ENCODE data around the gene GNPAT. TPM values are rescaled to one million over a fixed set of nuclear protein-coding genes. Genes with fewer than 3 reads are reported as not detected.

The GNPAT gene
- total RNA-seq, 2 experiments from 2014 or later, result 51.7 to 54.9 TPM

GRCh38 chr1:231312432-231312788 lies 71.4 kb downstream of the GNPAT start:
- Histone ChIP-seq H3K4me2 (ENCODE audit: low read length) (no peak overlapping the region), H3K4me3 (ENCODE audit: low read depth, low read length, poor library complexity, severe bottlenecking) (no peak overlapping the region), H3K9me3 (ENCODE audit: low read length) (no peaks in the 10 kb centered on the region), H3K79me2 (ENCODE audit: insufficient read depth, low read depth, low read length) (no peaks in the 10 kb centered on the region), H3K27ac (ENCODE audit: low read depth, low read length, poor library complexity, severe bottlenecking) (no peak overlapping the region), H4K20me1 (ENCODE audit: insufficient read depth, low read length) (no peaks in the 10 kb centered on the region), H3K9me2 (ENCODE audit: insufficient read depth, low read length) (no peaks in the 10 kb centered on the region), H3K36me3 (ENCODE audit: insufficient read depth, low read length) (no peaks in the 10 kb centered on the region), H3K4me1 (ENCODE audit: insufficient read depth, low read length, poor library complexity, severe bottlenecking) (no peaks in the 10 kb centered on the region), H2AFZ (ENCODE audit: low read length) (no peak overlapping the region)
- ChIA-PET POLR2A (interaction anchor here (0.8 kb wide), 1 partner anchor 35 kb away, joined by 3 read pairs; no protein-coding TSS in a partner anchor), CTCF (ENCODE audit: unreplicated experiment) (no interaction called here)
- intact Hi-C loops (cut with micrococcal nuclease; ENCODE audit: unreplicated experiment), result no loop called here
- TF ChIP-seq CTCF (conservative IDR thresholded peaks at IDR 0.05; ENCODE audit: low read length) (no peak), EZH2phosphoT487 (IDR thresholded peaks at IDR 0.05; ENCODE audit: borderline replicate concordance, low read depth, low read length) (no peak)
- BruUV-seq (replicated peaks), result no TSS peak
- DNase-seq (ENCODE audit: low spot score), result no peak

GRCh38 chr1:231313661-231314060 lies 72.6 kb downstream of the GNPAT start:
- H3K9me3 ChIP-seq (ENCODE audit: low read length), result no peaks in the 10 kb centered on the region
- intact Hi-C loops (cut with micrococcal nuclease; ENCODE audit: unreplicated experiment), result no loop called here
- no peak overlapping the region for H3K4me3 ChIP-seq (ENCODE audit: low read depth, low read length, poor library complexity, severe bottlenecking)
- no peaks in the 10 kb centered on the region for H3K4me1 ChIP-seq (ENCODE audit: insufficient read depth, low read length, poor library complexity, severe bottlenecking)
- no peaks in the 10 kb centered on the region for H3K36me3 ChIP-seq (ENCODE audit: insufficient read depth, low read length)
- DNase-seq (ENCODE audit: low spot score), result no peak
- H3K27ac ChIP-seq (ENCODE audit: low read depth, low read length, poor library complexity, severe bottlenecking), result no peak overlapping the region
- BruUV-seq (replicated peaks), result no TSS peak
- TF ChIP-seq EZH2phosphoT487 (IDR thresholded peaks at IDR 0.05; ENCODE audit: borderline replicate concordance, low read depth, low read length), result no peak
- TF ChIP-seq CTCF (conservative IDR thresholded peaks at IDR 0.05; ENCODE audit: low read length), result no peak
- H4K20me1 ChIP-seq (ENCODE audit: insufficient read depth, low read length), result no peaks in the 10 kb centered on the region
- no peak overlapping the region for H3K4me2 ChIP-seq (ENCODE audit: low read length)
- H3K9me2 ChIP-seq (ENCODE audit: insufficient read depth, low read length), result no peaks in the 10 kb centered on the region
- no peak overlapping the region for H2AFZ ChIP-seq (ENCODE audit: low read length)
- POLR2A ChIA-PET, result no interaction called here
- CTCF ChIA-PET (ENCODE audit: unreplicated experiment), result no interaction called here
- H3K79me2 ChIP-seq (ENCODE audit: insufficient read depth, low read depth, low read length), result no peaks in the 10 kb centered on the region

- Histone ChIP-seq H3K79me2 (ENCODE audit: insufficient read depth, low read depth, low read length) (no peaks in the 10 kb centered on the region), H3K36me3 (ENCODE audit: insufficient read depth, low read length) (no peaks in the 10 kb centered on the region), H3K27ac (ENCODE audit: low read depth, low read length, poor library complexity, severe bottlenecking) (no peak overlapping the region), H3K9me3 (ENCODE audit: low read length) (no peaks in the 10 kb centered on the region), H2AFZ (ENCODE audit: low read length) (no peak overlapping the region), H3K4me1 (ENCODE audit: insufficient read depth, low read length, poor library complexity, severe bottlenecking) (no peaks in the 10 kb centered on the region), H3K4me3 (ENCODE audit: low read depth, low read length, poor library complexity, severe bottlenecking) (no peak overlapping the region), H3K9me2 (ENCODE audit: insufficient read depth, low read length) (no peaks in the 10 kb centered on the region), H4K20me1 (ENCODE audit: insufficient read depth, low read length) (no peaks in the 10 kb centered on the region), H3K4me2 (ENCODE audit: low read length) (no peak overlapping the region)
- DNase-seq (ENCODE audit: low spot score), result peak; percentile 50
- CTCF ChIA-PET (ENCODE audit: unreplicated experiment), result no interaction called here
- peak; percentile 79 for TF ChIP-seq CTCF (conservative IDR thresholded peaks at IDR 0.05; ENCODE audit: low read length)
- TF ChIP-seq EZH2phosphoT487 (IDR thresholded peaks at IDR 0.05; ENCODE audit: borderline replicate concordance, low read depth, low read length), result no peak
- intact Hi-C loops (cut with micrococcal nuclease; ENCODE audit: unreplicated experiment), result loop anchor here (5.0 kb wide), 1 partner anchor 276 kb away; no protein-coding TSS in a partner anchor
- no TSS peak for BruUV-seq (replicated peaks)
- POLR2A ChIA-PET, result interaction anchor here (0.5 to 1.0 kb wide), 3 partner anchors 20 to 275 kb away, joined by 4 to 6 read pairs (median 6); no protein-coding TSS in a partner anchor
Observed at GRCh38 chr1:231315887-231316286, 74.9 kb downstream of the GNPAT start.

Data from OCI-LY7 (cell line).